K562 (cell line): ENCODE measurements around the gene CDT1. TPM values are rescaled to one million over a fixed set of nuclear protein-coding genes. Genes with fewer than 3 reads are reported as not detected.
A peak's percentile ranks its signal among the peaks of the same experiment; 100 is the strongest.

Experiments
- BRD4 ChIP-seq: fragments of 200-600 bp; sonication (generic); IDR thresholded peaks from 2 replicates; pipeline ENCODE4 v1.6.1; 2017; ENCODE audit warnings: inconsistent platforms
- CBFA2T3 ChIP-seq: fragments of 450-650 bp; IDR thresholded peaks from 2 replicates; pipeline ENCODE4 v1.6.1; 2017
- CBX1 ChIP-seq: sonication (generic); IDR thresholded peaks from 2 replicates; pipeline ENCODE4 v1.6.1; 2016; ENCODE audit warnings: antibody characterized with exemption, low read depth, mild to moderate bottlenecking
- CC2D1A ChIP-seq: fragments of 450-650 bp; IDR thresholded peaks from 2 replicates; pipeline ENCODE4 v1.6.1; 2017; ENCODE audit warnings: mild to moderate bottlenecking
- CTBP1 ChIP-seq: fragments of 450-650 bp; IDR thresholded peaks from 2 replicates; pipeline ENCODE4 v1.6.1; 2016; ENCODE audit warnings: borderline replicate concordance
- E2F8 ChIP-seq: fragments of 450-650 bp; IDR thresholded peaks from 2 replicates; pipeline ENCODE4 v1.7.1; 2018; ENCODE audit warnings: mild to moderate bottlenecking, low read depth; ENCODE audit not compliant: partially characterized antibody
- HDAC2 ChIP-seq: fragments of 450-650 bp; IDR thresholded peaks from 2 replicates; pipeline ENCODE4 v1.6.1; 2016; ENCODE audit warnings: mild to moderate bottlenecking
- KDM1A ChIP-seq, 2 experiments: fragments of 450-650 bp; IDR thresholded peaks; 2 replicates each; pipeline ENCODE4 v1.6.1; 2016; ENCODE audit warnings: mild to moderate bottlenecking in 2 of 2
- L3MBTL2 ChIP-seq: fragments of 450-650 bp; IDR thresholded peaks from 2 replicates; pipeline ENCODE4 v1.6.1; 2016; ENCODE audit warnings: mild to moderate bottlenecking, moderate library complexity
- NFIC ChIP-seq: fragments of 450-650 bp; IDR thresholded peaks from 2 replicates; pipeline ENCODE4 v1.6.1; 2017; ENCODE audit warnings: mild to moderate bottlenecking, inconsistent platforms
- PCBP1 ChIP-seq: fragments of 200-400 bp; formaldehyde crosslinking; IDR thresholded peaks from 2 replicates; pipeline ENCODE4 v1.6.1; 2018; ENCODE audit warnings: mild to moderate bottlenecking, low read depth, low read length; ENCODE audit not compliant: poor library complexity, severe bottlenecking
- PHB2 ChIP-seq: fragments of 450-650 bp; IDR thresholded peaks from 2 replicates; pipeline ENCODE4 v1.6.1; 2017; ENCODE audit warnings: low read depth
- RNF2 ChIP-seq: sonication (generic); IDR thresholded peaks from 2 replicates; pipeline ENCODE4 v1.6.1; 2016
- RUNX1 ChIP-seq: sonication (generic); IDR thresholded peaks from 2 replicates; pipeline ENCODE4 v1.6.1; 2016; ENCODE audit warnings: antibody characterized with exemption, low read depth
- TAF1 ChIP-seq: IDR thresholded peaks from 2 replicates; pipeline ENCODE4 v1.6.1; 2011; ENCODE audit warnings: mild to moderate bottlenecking, low read length, moderate library complexity; ENCODE audit not compliant: insufficient read depth, control insufficient read depth, severe bottlenecking; ENCODE audit errors: extremely low read depth
- ZBTB17 ChIP-seq: fragments of 450-650 bp; formaldehyde crosslinking; IDR thresholded peaks from 2 replicates; pipeline ENCODE4 v1.4.0; 2020; ENCODE audit warnings: mild to moderate bottlenecking
- ZFPM2 ChIP-seq: fragments of 250-450 bp; sonication (Bioruptor Pico); IDR thresholded peaks from 2 replicates; pipeline ENCODE4 v1.5.1; 2022; ENCODE audit warnings: mild to moderate bottlenecking
- ZNF408 ChIP-seq: fragments of 250-450 bp; sonication (Bioruptor Pico); IDR thresholded peaks from 2 replicates; pipeline ENCODE4 v1.4.0; 2020; ENCODE audit warnings: low read depth, mild to moderate bottlenecking, moderate library complexity
- ZNF589 ChIP-seq: fragments of 200-800 bp; sonication (Bioruptor generic); IDR thresholded peaks from 2 replicates; pipeline ENCODE4 v1.6.1; 2016; ENCODE audit warnings: low read depth, missing genetic modification characterization, missing compliant biosample characterization
- ZNF639 ChIP-seq, 2 experiments: fragments of 200-800 bp in 1 of 2; sonication (Bioruptor generic) in 1 of 2; sonication (generic) in 1 of 2; formaldehyde crosslinking in 1 of 2; IDR thresholded peaks in 1 of 2; conservative IDR thresholded peaks in 1 of 2; 2 replicates each; pipeline versions ENCODE4 v1.5.0 to v1.6.1; 2016 to 2020; ENCODE audit warnings: missing compliant biosample characterization in 1 of 2, missing genetic modification characterization in 1 of 2, missing genetic modification reagents in 1 of 2
- ZNF766 ChIP-seq: fragments of 200-800 bp; sonication (Bioruptor generic); conservative IDR thresholded peaks from 2 replicates; pipeline ENCODE4 v1.6.1; 2016; ENCODE audit warnings: missing genetic modification characterization, missing compliant biosample characterization
- polyA plus RNA-seq, 8 experiments: library from polyadenylated mRNA; depleted of rRNA in 4 of 8; stranded (reverse) in 5 of 8; unstranded in 3 of 8; fragments of >200 nt; fragmentation: Nextera tagmentation in 2 of 8; fragmentation: Illumina TruSeq in 1 of 8; extraction: Ambion mirVana in 2 of 8; extraction: Trizol in 1 of 8; gene quantifications; 2 replicates each; pipeline versions ENCODE4 v1.2.1 to v1.2.3, GENCODE V29; 2011 to 2014; ENCODE audit warnings: inconsistent platforms in 1 of 8, missing spikeins in 1 of 8
- total RNA-seq, 7 experiments: library from RNA; depleted of rRNA in 6 of 7; stranded (reverse); fragments of >200 nt in 6 of 7; fragmentation: Illumina TruSeq in 2 of 7; extraction: Trizol in 2 of 7; gene quantifications; 2 replicates each; pipeline versions ENCODE4 v1.2.1 to v1.2.3, GENCODE V29; 2011 to 2021; ENCODE audit warnings: low replicate concordance in 1 of 7

CDT1 gene
- total and polyA plus RNA-seq, 9 of the 15 experiments (the other 6 are each of a cell fraction or from before 2014, with no cell fraction given), result 0.92 to 178 (median 14.2) TPM

- peak; percentile 45 for TF ChIP-seq TAF1
- peak; percentile 46; the same call in 1 of the 2 replicates for TF ChIP-seq L3MBTL2
- peak; percentile 46 to 59; a peak in 2 of 4 replicates for TF ChIP-seq KDM1A (IDR thresholded peaks at IDR 0.05)
- TF ChIP-seq RNF2, result peak; percentile 91
- TF ChIP-seq E2F8, result peak; percentile 52
- TF ChIP-seq ZNF589, result peak; percentile 92; the same call in 1 of the 2 replicates
- TF ChIP-seq BRD4, result no peak
- peak; percentile 35; the same call in 1 of the 2 replicates for TF ChIP-seq HDAC2
- no peak for TF ChIP-seq RUNX1
- no peak for TF ChIP-seq ZFPM2
- 0 out of 2 replicates have a peak, but pooled peaks have one; percentile 34 for TF ChIP-seq PHB2
- no peak for TF ChIP-seq ZNF408 (CRISPR knock-in tag)
- TF ChIP-seq ZNF639 (CRISPR knock-in tag; conservative IDR thresholded peaks at IDR 0.05 in 1 of 2, IDR thresholded peaks at IDR 0.05 in 1 of 2), result peak in 1 of 2 experiments; percentile 71; a peak in 2 of 4 replicates
- TF ChIP-seq PCBP1, result no peak
- peak; percentile 96 for TF ChIP-seq CTBP1
- peak; percentile 89 for TF ChIP-seq NFIC
- TF ChIP-seq ZNF766, result peak; percentile 73
- peak; percentile 58; the same call in 1 of the 2 replicates for TF ChIP-seq ZBTB17 (CRISPR knock-in tag)
- TF ChIP-seq CBFA2T3, result peak; percentile 97
- no peak for TF ChIP-seq CBX1
- TF ChIP-seq CC2D1A, result peak; percentile 33; the same call in 1 of the 2 replicates
Observed at GRCh38 chr16:88799569-88800276, 3.9 kb upstream of the CDT1 start (continued).
